ENCODE results near the gene LSM7.
A peak's percentile ranks its signal among the peaks of the same experiment; 100 is the strongest.
"Not testable (repeated sequence)": the region's sequence is repeated elsewhere in the genome, so short reads cannot be mapped to it uniquely, and the experiment has no call there.

LSM7 gene

GRCh38 chr19:2354670-2355069 is 26.3 kb upstream of the LSM7 start:
- DNase-seq, result no peak

GRCh38 chr19:2353887-2354592 is 25.7 kb upstream of the LSM7 start:
- no peak for DNase-seq

- DNase-seq, result no peak
These were observed 24.9 kb upstream of the LSM7 start for GRCh38 chr19:2353159-2353886.

GRCh38 chr19:2352121-2352520 is 23.7 kb upstream of the LSM7 start:
- DNase-seq, result no peak

- DNase-seq, result no peak
These were observed 23.2 kb upstream of the LSM7 start for GRCh38 chr19:2351591-2351990.

- DNase-seq, result no peak
These were observed 22.3 kb upstream of the LSM7 start for GRCh38 chr19:2350656-2351055.

- DNase-seq, result not testable (repeated sequence)
These were observed 21.4 kb upstream of the LSM7 start for GRCh38 chr19:2349818-2350217.

- DNase-seq, result no peak
These were observed 17.6 kb upstream of the LSM7 start for GRCh38 chr19:2345794-2346663.

GRCh38 chr19:2345076-2345475 is 16.7 kb upstream of the LSM7 start:
- no peak for DNase-seq

GRCh38 chr19:2344381-2344870 is 16.0 kb upstream of the LSM7 start:
- no peak for DNase-seq

- DNase-seq, result no peak
These were observed 15.1 kb upstream of the LSM7 start for GRCh38 chr19:2343289-2343982.

- DNase-seq, result no peak
These were observed 14.4 kb upstream of the LSM7 start for GRCh38 chr19:2342656-2343288.

- no peak for DNase-seq
These were observed 13.6 kb upstream of the LSM7 start for GRCh38 chr19:2341982-2342381.

- no peak for DNase-seq
These were observed 12.9 kb upstream of the LSM7 start for GRCh38 chr19:2341244-2341751.

GRCh38 chr19:2340496-2341243 is 12.3 kb upstream of the LSM7 start:
- no peak for DNase-seq

GRCh38 chr19:2339644-2340310 is 11.4 kb upstream of the LSM7 start:
- no peak for DNase-seq

- DNase-seq, result no peak
These were observed 10.6 kb upstream of the LSM7 start for GRCh38 chr19:2338751-2339643.

- no peak for DNase-seq
These were observed 9.7 kb upstream of the LSM7 start for GRCh38 chr19:2338055-2338615.

- DNase-seq, result peak; percentile 75
These were observed 8.9 kb upstream of the LSM7 start for GRCh38 chr19:2337329-2337707.

Data from NCI-H510A (cell line).